HepG2 (cell line): ENCODE measurements around the gene CAMKV. TPM values are rescaled to one million over a fixed set of nuclear protein-coding genes. Genes with fewer than 3 reads are reported as not detected.

Experiments
- ATAC-seq: fragments of 200-7000 bp; cut with Tn5 transposase; 3 replicates; pipeline ENCODE4 v1.9.1; 2020; ENCODE audit warnings: mild to moderate bottlenecking, moderate library complexity
- BruUV-seq: library from RNA; stranded (reverse); fragments of 400-500 nt; replicated peaks from 2 replicates; lab custom pipeline; 2021; lab: Mats Ljungman, UMichigan
- CTCF ChIA-PET: fragments of 300-600 bp; formaldehyde crosslinking; extraction: SDS; loops from one replicate; lab custom pipeline; 2021; ENCODE audit warnings: low total read pairs, inconsistent platforms, low intra/inter-chr PET ratio; lab: Yijun Ruan, JAX
- POLR2A ChIA-PET: fragments of 350-600 bp; sonication (Branson Sonifier 250); formaldehyde crosslinking; loops from one replicate; lab custom pipeline; 2020; ENCODE audit warnings: antibody characterized with exemption, inconsistent platforms; lab: Yijun Ruan, JAX
- DNase-seq: peaks from one replicate; pipeline ENCODE4 v3.0.0-alpha.2; 2015; ENCODE audit warnings: low spot score
- FAIRE-seq: peaks from 3 replicates; lab custom pipeline; 2011; peaks lifted over from hg19 to GRCh38; lab: Jason Lieb, UNC
- H2AFZ ChIP-seq: one replicate; pipeline ENCODE4 v1.6.1; 2011; ENCODE audit warnings: low read length, inconsistent platforms
- H3K27ac ChIP-seq: fragments of 300-600 bp; 3 replicates; pipeline ENCODE4 v1.8.0; 2011; ENCODE audit warnings: mixed run types, mild to moderate bottlenecking, mixed read lengths, low read length, inconsistent platforms; ENCODE audit not compliant: insufficient read depth; ENCODE audit errors: extremely low read length
- H3K27me3 ChIP-seq, 2 experiments: fragments of 200-600 bp in 1 of 2; 2 replicates in 1 of 2; 3 replicates in 1 of 2; pipeline versions ENCODE4 v1.6.0 to v1.8.0; 2011; ENCODE audit warnings: low read length in 2 of 2, mild to moderate bottlenecking in 2 of 2, moderate library complexity in 2 of 2, inconsistent platforms in 1 of 2; ENCODE audit not compliant: insufficient read depth in 2 of 2, control insufficient read depth in 1 of 2
- H3K36me3 ChIP-seq, 2 experiments: fragments of 200-600 bp in 1 of 2; replicated peaks in 1 of 2; 2 replicates in 1 of 2; 3 replicates in 1 of 2; pipeline versions ENCODE4 v1.5.1 to v1.8.0; 2011; ENCODE audit warnings: low read length in 2 of 2, inconsistent platforms in 1 of 2; ENCODE audit not compliant: insufficient read depth in 2 of 2, control insufficient read depth in 1 of 2
- H3K4me1 ChIP-seq: 2 replicates; pipeline ENCODE4 v1.5.1; 2012; ENCODE audit warnings: low read length, inconsistent platforms; ENCODE audit not compliant: insufficient read depth
- H3K4me2 ChIP-seq: 2 replicates; pipeline ENCODE4 v1.6.0; 2011; ENCODE audit warnings: low read depth, low read length, inconsistent platforms
- H3K4me3 ChIP-seq, 3 experiments: fragments of 200-600 bp in 1 of 3; sonication (generic), shearing (Covaris generic) in 1 of 3; replicated peaks in 1 of 3; 2 replicates each; pipeline ENCODE4 v1.5.1; 2011 to 2016; ENCODE audit warnings: low read length in 3 of 3, inconsistent platforms in 2 of 3, low read depth in 2 of 3, mild to moderate bottlenecking in 2 of 3, control low read depth in 1 of 3, mixed read lengths in 1 of 3; ENCODE audit not compliant: insufficient read depth in 1 of 3
- H3K79me2 ChIP-seq: one replicate; pipeline ENCODE4 v1.6.1; 2011; ENCODE audit warnings: low read length, inconsistent platforms; ENCODE audit not compliant: insufficient read depth
- H3K9ac ChIP-seq: 2 replicates; pipeline ENCODE4 v1.6.0; 2011; ENCODE audit warnings: mild to moderate bottlenecking, low read depth, low read length, inconsistent platforms; ENCODE audit not compliant: insufficient read depth
- H3K9me3 ChIP-seq: 2 replicates; pipeline ENCODE4 v1.5.1; 2012; ENCODE audit warnings: mild to moderate bottlenecking, low read length
- H4K20me1 ChIP-seq: 2 replicates; pipeline ENCODE4 v1.6.0; 2011; ENCODE audit warnings: inconsistent platforms, mild to moderate bottlenecking, low read length, moderate library complexity; ENCODE audit not compliant: insufficient read depth
- AHDC1 ChIP-seq: sonication (generic); formaldehyde crosslinking; IDR thresholded peaks from 2 replicates; pipeline ENCODE4 v1.5.1; 2020; ENCODE audit warnings: mild to moderate bottlenecking, missing genetic modification reagents, borderline replicate concordance
- ERF ChIP-seq: IDR thresholded peaks from 2 replicates; pipeline ENCODE4 v1.6.1; 2018; ENCODE audit warnings: missing biosample characterization, missing genetic modification reagents
- GATA4 ChIP-seq: sonication (generic); IDR thresholded peaks from 2 replicates; pipeline ENCODE4 v1.6.1; 2016; ENCODE audit warnings: antibody characterized with exemption, low read depth, borderline replicate concordance
- WGBS: methylation state at CpG from one replicate; pipeline ENCODE4 v1.1.6; 2017; ENCODE audit warnings: low lambda C conversion rate; 5-methylcytosine and 5-hydroxymethylcytosine counted together
- in situ Hi-C: cut with HindIII; loops from 2 replicates; pipeline ENCODE4 v1.10.0; 2017; ENCODE audit warnings: low pct_unique_long_range_greater_than_20kb; ENCODE audit not compliant: extremely low pct_ligation_motif_present
- intact Hi-C: fragments of 100-400 bp; cut with micrococcal nuclease; formaldehyde crosslinking; loops from one replicate; pipeline ENCODE4 v1.10.0; 2022; ENCODE audit not compliant: unreplicated experiment
- polyA plus RNA-seq, 8 experiments: library from polyadenylated mRNA; depleted of rRNA in 3 of 8; stranded (reverse) in 7 of 8; unstranded in 1 of 8; fragments of >200 nt; fragmentation: Illumina TruSeq in 4 of 8; extraction: Trizol in 4 of 8; gene quantifications; 2 replicates each; pipeline versions ENCODE4 v1.2.1 to v1.2.3, GENCODE V29; 2011 to 2016; ENCODE audit warnings: low read depth in 4 of 8, missing spikeins in 1 of 8, mixed read lengths in 1 of 8; ENCODE audit not compliant: insufficient read depth in 1 of 8
- total RNA-seq, 5 experiments: library from RNA; depleted of rRNA; stranded (reverse); fragments of >200 nt; fragmentation: Illumina TruSeq; extraction: Trizol; gene quantifications; 2 replicates each; pipeline ENCODE4 v1.2.3, GENCODE V29; 2016; ENCODE audit warnings: low read depth in 1 of 5
- TF ChIP-seq, protein P1 (sequence below): sonication (generic); formaldehyde crosslinking; IDR thresholded peaks from 2 replicates; pipeline ENCODE4 v1.4.0; 2020; ENCODE audit warnings: missing genetic modification reagents

CAMKV gene
- total and polyA plus RNA-seq, 2 of the 13 experiments (the other 11 are each of a cell fraction or from before 2014, with no cell fraction given), result 0.13 to 0.15 TPM

GRCh38 chr3:49896345-49896744, 26.6 kb upstream of the CAMKV start:
- DNase-seq, result no peak
- no peak for ATAC-seq
- H2AFZ ChIP-seq, result no peak overlapping the region
- peaks cover 24% of the 10 kb centered on the region for H3K4me1 ChIP-seq
- peaks cover 1 to 3% of the 10 kb centered on the region in 2 experiments; a peak in 1 of 5 replicates for H3K27me3 ChIP-seq
- H3K4me3 ChIP-seq, result no peak overlapping the region
- no peak overlapping the region for H3K27ac ChIP-seq
- POLR2A ChIA-PET, result no interaction called here
- H3K9ac ChIP-seq, result no peak overlapping the region
- no peaks in the 10 kb centered on the region for H3K36me3 ChIP-seq
- no TSS peak for BruUV-seq
- 0% methylated on average over 3 of the region's 5 CpGs for WGBS
- TF ChIP-seq ERF (CRISPR knock-in tag) (no peak), AHDC1 (CRISPR knock-in tag) (no peak), GATA4 (no peak)
- TF ChIP-seq, protein P1, sequence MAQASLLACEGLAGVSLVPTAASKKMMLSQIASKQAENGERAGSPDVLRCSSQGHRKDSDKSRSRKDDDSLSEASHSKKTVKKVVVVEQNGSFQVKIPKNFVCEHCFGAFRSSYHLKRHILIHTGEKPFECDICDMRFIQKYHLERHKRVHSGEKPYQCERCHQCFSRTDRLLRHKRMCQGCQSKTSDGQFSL (CRISPR knock-in tag), result no peak
- TF ChIP-seq, all 625 proteins: peak for 0
- no peaks in the 10 kb centered on the region for H3K79me2 ChIP-seq
- H3K4me2 ChIP-seq, result no peak overlapping the region
- intact Hi-C loops (no loop called here), in situ Hi-C loops (no loop called here)
- no peak for FAIRE-seq
- H3K9me3 ChIP-seq, result no peaks in the 10 kb centered on the region
- no peaks in the 10 kb centered on the region for H4K20me1 ChIP-seq
- CTCF ChIA-PET, result no interaction called here
